NCI-H345 treated with DMSO at 0.1 percent for 48 hours (cell line): ENCODE data around the gene STAMBP.
"Not testable (repeated sequence)": the region's sequence is repeated elsewhere in the genome, so short reads cannot be mapped to it uniquely, and the experiment has no call there.

Experiments used
- DNase-seq: peaks from one replicate; lab custom pipeline; 2025; ENCODE audit not compliant: unreplicated experiment; lab: John Stamatoyannopoulos, UW

The STAMBP gene

GRCh38 chr2:73885406-73885805, 56.6 kb downstream of the STAMBP start:
- no peak for DNase-seq

- no peak for DNase-seq
Measured at GRCh38 chr2:73886357-73886756, 57.6 kb downstream of the STAMBP start.

- DNase-seq: not testable (repeated sequence)
Measured at GRCh38 chr2:73887596-73888353, 59.0 kb downstream of the STAMBP start.

- no peak for DNase-seq
Measured at GRCh38 chr2:73888388-73888787, 59.6 kb downstream of the STAMBP start.

- no peak for DNase-seq
Measured at GRCh38 chr2:73889206-73889605, 60.4 kb downstream of the STAMBP start.

- DNase-seq: no peak
Measured at GRCh38 chr2:73890301-73891092, 61.7 kb downstream of the STAMBP start.

- no peak for DNase-seq
Measured at GRCh38 chr2:73891276-73891901, 62.6 kb downstream of the STAMBP start.

- DNase-seq: no peak
Measured at GRCh38 chr2:73892631-73893329, 64.0 kb downstream of the STAMBP start, which contains the start of gene ACTG2. TSS of gene ACTG2 (plus strand) at chr2:73893008. CDS start at chr2:73901312, 8,304 bp downstream.

- no peak for DNase-seq
Measured at GRCh38 chr2:73893764-73894474, 65.2 kb downstream of the STAMBP start.

GRCh38 chr2:73894475-73894850, 65.7 kb downstream of the STAMBP start:
- DNase-seq: no peak

- no peak for DNase-seq
Measured at GRCh38 chr2:73894877-73895276, 66.1 kb downstream of the STAMBP start.

- DNase-seq: no peak
Measured at GRCh38 chr2:73895473-73895872, 66.7 kb downstream of the STAMBP start.

GRCh38 chr2:73896362-73897239, 67.8 kb downstream of the STAMBP start:
- DNase-seq: no peak

- no peak for DNase-seq
Measured at GRCh38 chr2:73897240-73897583, 68.5 kb downstream of the STAMBP start.

GRCh38 chr2:73897934-73898333, 69.2 kb downstream of the STAMBP start:
- DNase-seq: no peak

GRCh38 chr2:73899801-73900336, 71.1 kb downstream of the STAMBP start:
- DNase-seq: no peak

GRCh38 chr2:73901143-73901542, 72.4 kb downstream of the STAMBP start:
- no peak for DNase-seq

- DNase-seq: no peak
Measured at GRCh38 chr2:73902284-73902683, 73.5 kb downstream of the STAMBP start.

GRCh38 chr2:73903313-73903712, 74.6 kb downstream of the STAMBP start:
- DNase-seq: no peak
